GM19043 (cell line): ENCODE data around the gene TTC32.
A peak's percentile ranks its signal among the peaks of the same experiment; 100 is the strongest.
"Not testable (repeated sequence)": the region's sequence is repeated elsewhere in the genome, so short reads cannot be mapped to it uniquely, and the experiment has no call there.

Experiments used
- ATAC-seq: cut with Tn5 transposase; IDR thresholded peaks from one replicate; pipeline ENCODE4 v1.9.1; 2021; ENCODE audit warnings: low read depth; ENCODE audit not compliant: unreplicated experiment

TTC32 gene

DNA sequence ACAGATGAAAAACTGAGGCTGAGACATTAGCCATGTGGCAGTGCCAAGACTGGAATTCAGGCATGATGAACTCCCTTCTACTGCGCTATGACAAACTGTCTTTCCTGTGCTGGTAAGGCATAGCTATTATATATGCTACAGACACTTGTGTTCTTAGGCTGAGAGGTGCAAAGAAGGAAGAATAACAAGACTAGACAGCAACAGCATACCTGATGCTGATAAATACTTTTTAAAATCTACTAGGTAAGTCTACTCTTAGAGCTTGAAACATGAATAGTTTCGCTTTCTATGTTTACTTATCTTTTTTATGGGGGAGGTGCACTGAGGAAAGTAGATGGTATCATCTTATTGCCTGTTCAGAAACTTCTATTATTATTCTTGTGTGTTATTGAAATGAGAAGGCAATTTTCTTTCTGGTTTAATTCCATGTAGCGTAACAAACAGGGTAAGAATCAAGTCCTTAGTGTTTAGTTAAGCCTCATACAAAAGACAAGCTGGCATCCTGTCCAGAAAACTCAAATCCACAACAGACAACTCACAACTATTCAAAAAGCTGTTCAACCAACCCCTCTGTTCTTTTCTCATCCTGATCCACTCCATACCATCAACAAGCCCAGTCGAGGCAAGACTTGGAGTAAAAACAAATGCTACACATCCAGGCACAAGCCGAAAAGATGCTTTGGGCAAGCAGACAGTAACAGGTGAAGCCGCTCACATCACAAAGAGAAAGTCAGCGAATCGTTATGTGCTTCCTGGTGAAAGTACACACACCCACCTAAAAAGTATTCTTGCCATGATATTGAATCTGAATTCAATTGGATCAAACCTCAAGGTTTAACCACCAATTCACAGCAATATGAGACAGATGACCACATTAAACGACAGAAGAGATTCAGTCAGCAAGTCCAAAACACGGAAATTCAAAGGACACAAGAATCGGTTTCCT lies 1.5 kb downstream of the TTC32 start:
- peak; percentile 30 for ATAC-seq

- no peak for ATAC-seq
These were observed 3.0 kb downstream of the TTC32 start for GRCh38 chr2:19898592-19899329.

DNA sequence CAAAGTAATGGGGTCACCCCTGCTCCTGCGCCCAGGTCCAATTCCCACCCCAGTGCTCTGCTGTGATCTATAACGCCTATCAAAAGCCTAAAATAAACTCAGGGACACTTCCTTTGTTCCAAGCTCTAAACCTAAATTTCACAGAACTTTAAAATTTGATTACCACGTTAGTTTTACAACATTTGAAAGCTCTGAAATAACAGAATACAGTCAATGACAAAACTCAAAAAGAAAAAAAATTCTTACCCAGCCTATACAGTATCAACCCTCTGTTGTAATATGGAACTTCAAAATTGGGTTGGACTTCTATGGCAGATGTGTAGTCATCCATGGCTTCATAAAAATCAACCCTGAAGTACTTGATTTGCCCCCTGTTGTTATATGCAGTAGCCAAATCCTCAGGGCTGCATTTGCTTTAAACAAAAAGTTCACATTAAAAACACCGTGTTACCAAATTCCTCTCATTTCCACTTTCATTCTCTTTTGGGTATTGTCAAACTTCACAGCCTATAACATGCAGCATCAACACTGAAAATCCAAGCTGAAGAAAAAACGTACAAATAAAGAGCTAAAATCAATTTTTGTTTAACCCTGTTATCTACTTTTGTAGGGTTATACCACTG lies 4.0 kb downstream of the TTC32 start:
- ATAC-seq = no peak

GRCh38 chr2:19895535-19895934 lies 6.2 kb downstream of the TTC32 start:
- ATAC-seq = no peak

- peak; percentile 17 for ATAC-seq
These were observed 7.5 kb downstream of the TTC32 start for GRCh38 chr2:19894134-19894792.

DNA sequence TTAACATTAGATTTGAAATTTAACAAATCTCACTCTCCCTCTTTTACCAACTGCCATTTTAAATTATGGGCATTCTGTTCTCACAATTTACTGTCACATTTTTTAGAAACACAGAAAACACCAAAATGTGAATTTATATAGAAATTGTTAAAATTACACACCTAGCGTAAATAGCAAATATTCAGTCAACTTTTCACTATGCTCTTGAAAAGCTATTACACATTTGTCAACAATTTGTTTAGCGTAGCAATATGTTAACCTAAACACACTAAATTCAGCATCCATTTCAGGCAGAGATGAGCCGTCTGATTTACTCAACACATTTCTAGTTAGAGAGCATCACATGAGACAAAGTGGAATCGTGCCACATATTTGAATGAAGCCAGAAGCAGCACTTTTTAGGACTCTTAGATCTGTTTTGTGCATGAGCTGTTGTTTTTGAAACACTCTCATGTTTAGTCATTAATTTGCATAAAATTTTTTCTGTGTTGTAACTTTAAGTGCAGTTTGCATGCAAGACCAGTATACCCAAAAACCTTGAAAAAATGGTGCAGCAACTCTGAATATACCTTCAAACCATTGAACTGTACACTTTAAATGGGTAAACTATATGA lies 8.2 kb downstream of the TTC32 start:
- ATAC-seq = peak; percentile 65

GRCh38 chr2:19891971-19892370 lies 9.8 kb downstream of the TTC32 start:
- ATAC-seq = not testable (repeated sequence)

DNA sequence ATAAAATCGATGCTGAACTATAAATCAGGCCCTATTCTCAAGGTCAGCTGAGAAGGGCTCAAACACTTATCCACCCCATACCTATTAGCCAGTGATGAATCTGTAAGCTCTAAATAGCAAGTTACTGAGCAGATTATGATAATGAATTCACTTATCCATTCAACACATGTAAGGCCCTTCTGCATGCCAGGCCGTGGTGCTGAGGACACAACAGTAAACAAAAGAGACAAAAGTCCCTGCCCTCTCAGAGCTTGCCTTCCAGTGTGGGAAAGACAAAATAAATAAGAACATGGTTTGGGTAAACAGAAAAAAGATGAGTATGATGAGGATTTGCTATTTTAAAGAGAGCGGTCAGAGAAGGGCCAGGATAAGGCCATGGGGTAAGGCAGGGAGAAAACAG lies 11.7 kb downstream of the TTC32 start:
- ATAC-seq = no peak

GRCh38 chr2:19888831-19889230 lies 13.0 kb downstream of the TTC32 start:
- ATAC-seq = no peak

GRCh38 chr2:19887510-19887909 lies 14.3 kb downstream of the TTC32 start:
- no peak for ATAC-seq

- ATAC-seq = no peak
These were observed 15.5 kb downstream of the TTC32 start for GRCh38 chr2:19886261-19886660.

DNA sequence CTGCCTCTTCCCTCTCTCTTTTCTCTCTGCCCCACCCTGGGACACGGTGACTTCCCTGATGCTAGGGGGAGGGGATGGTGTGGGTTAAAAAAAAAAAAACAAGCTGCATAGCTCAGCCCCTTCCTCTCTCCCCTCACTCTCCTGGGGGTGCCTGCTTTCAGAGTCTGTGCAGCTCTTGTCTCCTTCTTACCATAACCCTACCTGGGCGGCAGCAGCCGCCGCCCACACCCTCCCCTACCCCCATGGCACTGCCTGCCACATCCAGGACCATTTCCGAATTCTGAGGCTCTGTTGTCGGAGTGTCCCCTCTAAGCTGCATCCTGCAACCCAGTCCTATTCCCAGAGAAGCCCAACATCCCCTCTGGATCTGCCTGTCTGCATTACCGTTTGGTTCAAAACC lies 16.0 kb downstream of the TTC32 start:
- no peak for ATAC-seq

GRCh38 chr2:19883971-19884720 lies 17.6 kb downstream of the TTC32 start:
- no peak for ATAC-seq

DNA sequence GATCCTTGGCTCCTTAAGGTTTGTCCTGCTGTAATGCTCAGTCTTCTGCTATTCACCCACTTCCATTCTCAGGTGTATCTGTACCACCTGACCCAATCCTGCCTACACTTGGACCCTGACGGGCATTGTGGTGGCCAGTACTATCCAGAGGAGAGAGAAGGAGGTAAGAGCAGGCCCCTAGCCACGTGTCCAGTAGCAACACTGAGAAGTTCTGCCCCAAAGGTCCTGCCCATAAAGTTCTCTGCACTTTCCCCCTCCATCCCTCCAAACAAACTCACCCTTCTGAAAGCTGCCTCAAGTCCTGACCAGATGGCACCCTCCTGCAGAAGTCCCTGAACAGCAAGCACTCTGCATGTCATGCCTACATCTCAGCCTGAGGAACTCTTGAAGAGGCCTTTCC lies 18.3 kb downstream of the TTC32 start:
- ATAC-seq = no peak

- ATAC-seq = no peak
These were observed 19.5 kb downstream of the TTC32 start for GRCh38 chr2:19882286-19882685.

DNA sequence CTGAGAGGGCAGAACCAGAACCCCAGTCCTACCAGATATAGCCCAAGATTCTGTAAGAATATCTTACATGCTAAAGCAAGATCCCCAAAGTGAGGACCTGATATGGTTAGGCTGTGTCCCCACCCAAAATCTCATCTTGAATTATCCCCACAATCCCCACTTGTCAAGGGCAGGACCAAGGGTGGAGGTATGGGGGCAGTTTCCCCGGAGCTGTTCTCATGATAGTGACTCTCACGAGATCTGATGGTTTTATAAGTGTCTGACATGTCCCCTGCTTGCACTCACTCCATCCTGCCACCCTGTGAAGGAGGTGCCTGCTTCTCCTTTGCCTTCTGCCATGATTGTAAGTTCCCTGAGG lies 19.9 kb downstream of the TTC32 start:
- no peak for ATAC-seq

DNA sequence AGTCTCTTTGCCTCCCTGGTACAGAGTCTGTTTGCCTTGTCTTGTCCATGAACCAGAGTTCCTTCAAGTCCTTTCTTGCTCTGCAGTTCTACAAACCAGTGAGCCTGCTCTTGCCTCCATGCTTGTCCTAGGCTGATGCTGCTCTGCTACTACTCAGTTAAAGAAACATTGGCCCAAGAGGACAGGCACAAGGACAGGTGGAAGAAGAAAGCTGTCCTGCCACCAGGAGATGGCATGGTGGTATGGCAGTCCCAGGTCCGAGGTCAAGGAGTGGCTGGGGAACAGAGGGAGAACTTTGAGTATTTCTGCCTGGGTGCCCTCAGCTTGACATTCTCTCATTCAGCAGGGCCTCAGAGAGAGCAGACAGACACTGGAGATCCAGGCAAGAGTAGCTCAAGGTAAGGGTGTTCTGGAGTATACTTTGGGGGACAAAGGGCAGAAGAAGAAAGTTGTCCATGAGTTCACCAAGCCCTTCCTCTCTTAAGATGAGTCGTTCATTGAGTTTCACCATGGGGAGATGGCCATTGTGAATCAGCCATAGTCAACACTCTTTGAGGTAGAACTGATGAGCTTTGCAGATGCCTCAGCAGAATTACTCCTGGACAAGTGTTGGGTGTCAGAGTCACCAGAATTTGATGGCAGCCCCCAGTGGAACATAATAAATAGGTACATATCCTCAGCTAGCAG lies 20.4 kb downstream of the TTC32 start:
- ATAC-seq = no peak

DNA sequence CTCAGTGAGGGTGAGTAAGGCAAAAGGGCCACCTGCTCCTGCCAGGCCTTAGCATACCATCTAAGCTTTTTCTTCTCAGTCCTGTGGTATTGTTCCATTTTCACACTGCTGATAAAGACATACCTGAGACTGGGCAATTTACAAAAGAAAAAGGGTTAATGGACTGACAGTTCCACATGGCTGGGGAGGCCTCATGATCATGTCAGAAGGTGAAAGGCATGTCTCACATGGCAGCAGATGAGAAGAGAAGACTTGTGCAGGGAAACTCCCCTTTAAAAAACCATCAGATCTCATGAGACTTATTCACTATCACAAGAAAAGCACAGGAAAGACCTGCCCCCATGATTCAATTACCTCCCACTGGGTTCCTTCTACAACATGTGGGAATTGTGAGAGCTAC lies 21.6 kb downstream of the TTC32 start:
- ATAC-seq = not testable (repeated sequence)

DNA sequence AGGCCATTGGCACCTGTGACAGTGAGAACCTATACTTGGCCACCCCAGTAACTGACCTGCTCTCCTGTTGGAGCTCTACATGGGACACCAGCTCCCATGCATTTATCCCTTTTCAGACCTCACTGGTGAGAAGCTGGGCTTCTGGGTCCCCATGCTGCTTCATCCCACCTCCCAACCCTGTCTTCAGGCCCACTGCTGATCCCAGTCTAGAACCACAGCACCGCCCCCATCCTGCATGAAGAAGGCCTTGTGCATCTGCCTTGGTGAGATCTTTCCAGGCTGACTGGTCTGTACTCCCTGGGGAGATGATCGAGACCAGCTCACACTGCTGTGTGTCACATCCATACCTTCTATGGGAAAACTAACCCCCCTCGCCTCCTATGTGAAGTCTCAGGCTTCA lies 22.7 kb downstream of the TTC32 start:
- ATAC-seq = no peak
